Measurements from ENCODE around the gene SCML2. TPM values are rescaled to one million over a fixed set of nuclear protein-coding genes. Genes with fewer than 3 reads are reported as not detected.

Gene SCML2
- total and polyA plus RNA-seq, 2 experiments from 2014 or later, result 20.3 to 21.5 TPM

DNA sequence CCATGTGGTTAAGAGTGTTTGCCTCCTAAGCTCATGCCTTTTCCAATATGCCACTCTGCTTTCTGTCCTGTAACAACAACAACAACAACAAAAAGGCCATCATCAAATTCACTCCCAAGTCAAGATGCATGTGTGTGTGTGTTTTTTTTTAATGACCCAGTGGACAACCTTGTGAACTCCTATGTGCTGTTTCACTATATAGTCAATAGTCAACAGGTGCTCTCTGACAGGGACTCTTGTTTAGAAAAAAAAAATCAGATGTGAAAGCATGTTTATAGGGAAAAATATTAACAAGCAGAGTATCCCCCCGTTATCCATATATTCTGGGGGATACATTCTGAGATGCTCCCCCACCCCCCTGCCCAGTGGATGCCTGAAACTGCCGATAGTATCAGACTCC lies 83.2 kb downstream of the SCML2 start:
- H3K9me3 Mint-ChIP-seq, result peaks cover 18% of the 10 kb centered on the region
- H3K4me3 Mint-ChIP-seq, result no peak overlapping the region
- H3K4me2 ChIP-seq, result no peak overlapping the region
- no peak overlapping the region for H2AFZ ChIP-seq
- peaks cover 22% of the 10 kb centered on the region for H3K36me3 Mint-ChIP-seq (ENCODE audit: low read depth)
- H3K9me2 ChIP-seq (ENCODE audit: insufficient read depth), result no peaks in the 10 kb centered on the region
- TF ChIP-seq, protein P1, sequence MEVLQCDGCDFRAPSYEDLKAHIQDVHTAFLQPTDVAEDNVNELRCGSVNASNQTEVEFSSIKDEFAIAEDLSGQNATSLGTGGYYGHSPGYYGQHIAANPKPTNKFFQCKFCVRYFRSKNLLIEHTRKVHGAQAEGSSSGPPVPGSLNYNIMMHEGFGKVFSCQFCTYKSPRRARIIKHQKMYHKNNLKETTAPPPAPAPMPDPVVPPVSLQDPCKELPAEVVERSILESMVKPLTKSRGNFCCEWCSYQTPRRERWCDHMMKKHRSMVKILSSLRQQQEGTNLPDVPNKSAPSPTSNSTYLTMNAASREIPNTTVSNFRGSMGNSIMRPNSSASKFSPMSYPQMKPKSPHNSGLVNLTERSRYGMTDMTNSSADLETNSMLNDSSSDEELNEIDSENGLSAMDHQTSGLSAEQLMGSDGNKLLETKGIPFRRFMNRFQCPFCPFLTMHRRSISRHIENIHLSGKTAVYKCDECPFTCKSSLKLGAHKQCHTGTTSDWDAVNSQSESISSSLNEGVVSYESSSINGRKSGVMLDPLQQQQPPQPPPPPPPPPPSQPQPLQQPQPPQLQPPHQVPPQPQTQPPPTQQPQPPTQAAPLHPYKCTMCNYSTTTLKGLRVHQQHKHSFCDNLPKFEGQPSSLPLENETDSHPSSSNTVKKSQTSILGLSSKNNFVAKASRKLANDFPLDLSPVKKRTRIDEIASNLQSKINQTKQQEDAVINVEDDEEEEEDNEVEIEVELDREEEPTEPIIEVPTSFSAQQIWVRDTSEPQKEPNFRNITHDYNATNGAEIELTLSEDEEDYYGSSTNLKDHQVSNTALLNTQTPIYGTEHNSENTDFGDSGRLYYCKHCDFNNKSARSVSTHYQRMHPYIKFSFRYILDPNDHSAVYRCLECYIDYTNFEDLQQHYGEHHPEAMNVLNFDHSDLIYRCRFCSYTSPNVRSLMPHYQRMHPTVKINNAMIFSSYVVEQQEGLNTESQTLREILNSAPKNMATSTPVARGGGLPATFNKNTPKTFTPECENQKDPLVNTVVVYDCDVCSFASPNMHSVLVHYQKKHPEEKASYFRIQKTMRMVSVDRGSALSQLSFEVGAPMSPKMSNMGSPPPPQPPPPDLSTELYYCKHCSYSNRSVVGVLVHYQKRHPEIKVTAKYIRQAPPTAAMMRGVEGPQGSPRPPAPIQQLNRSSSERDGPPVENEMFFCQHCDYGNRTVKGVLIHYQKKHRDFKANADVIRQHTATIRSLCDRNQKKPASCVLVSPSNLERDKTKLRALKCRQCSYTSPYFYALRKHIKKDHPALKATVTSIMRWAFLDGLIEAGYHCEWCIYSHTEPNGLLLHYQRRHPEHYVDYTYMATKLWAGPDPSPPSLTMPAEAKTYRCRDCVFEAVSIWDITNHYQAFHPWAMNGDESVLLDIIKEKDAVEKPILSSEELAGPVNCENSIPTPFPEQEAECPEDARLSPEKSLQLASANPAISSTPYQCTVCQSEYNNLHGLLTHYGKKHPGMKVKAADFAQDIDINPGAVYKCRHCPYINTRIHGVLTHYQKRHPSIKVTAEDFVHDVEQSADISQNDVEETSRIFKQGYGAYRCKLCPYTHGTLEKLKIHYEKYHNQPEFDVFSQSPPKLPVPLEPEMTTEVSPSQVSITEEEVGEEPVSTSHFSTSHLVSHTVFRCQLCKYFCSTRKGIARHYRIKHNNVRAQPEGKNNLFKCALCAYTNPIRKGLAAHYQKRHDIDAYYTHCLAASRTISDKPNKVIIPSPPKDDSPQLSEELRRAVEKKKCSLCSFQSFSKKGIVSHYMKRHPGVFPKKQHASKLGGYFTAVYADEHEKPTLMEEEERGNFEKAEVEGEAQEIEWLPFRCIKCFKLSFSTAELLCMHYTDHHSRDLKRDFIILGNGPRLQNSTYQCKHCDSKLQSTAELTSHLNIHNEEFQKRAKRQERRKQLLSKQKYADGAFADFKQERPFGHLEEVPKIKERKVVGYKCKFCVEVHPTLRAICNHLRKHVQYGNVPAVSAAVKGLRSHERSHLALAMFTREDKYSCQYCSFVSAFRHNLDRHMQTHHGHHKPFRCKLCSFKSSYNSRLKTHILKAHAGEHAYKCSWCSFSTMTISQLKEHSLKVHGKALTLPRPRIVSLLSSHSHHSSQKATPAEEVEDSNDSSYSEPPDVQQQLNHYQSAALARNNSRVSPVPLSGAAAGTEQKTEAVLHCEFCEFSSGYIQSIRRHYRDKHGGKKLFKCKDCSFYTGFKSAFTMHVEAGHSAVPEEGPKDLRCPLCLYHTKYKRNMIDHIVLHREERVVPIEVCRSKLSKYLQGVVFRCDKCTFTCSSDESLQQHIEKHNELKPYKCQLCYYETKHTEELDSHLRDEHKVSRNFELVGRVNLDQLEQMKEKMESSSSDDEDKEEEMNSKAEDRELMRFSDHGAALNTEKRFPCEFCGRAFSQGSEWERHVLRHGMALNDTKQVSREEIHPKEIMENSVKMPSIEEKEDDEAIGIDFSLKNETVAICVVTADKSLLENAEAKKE (CRISPR knock-in tag; IDR thresholded peaks at IDR 0.05), result no peak
- TF ChIP-seq POLR2AphosphoS5 (IDR thresholded peaks at IDR 0.05; ENCODE audit: low read depth) (no peak), ZNF114 (CRISPR knock-in tag; IDR thresholded peaks at IDR 0.05) (no peak), CREB1 (CRISPR knock-in tag; IDR thresholded peaks at IDR 0.05; ENCODE audit: low read depth) (no peak), REST (IDR thresholded peaks at IDR 0.05; ENCODE audit: unreplicated experiment) (no peak), JUNB (IDR thresholded peaks at IDR 0.05; ENCODE audit: unreplicated experiment) (no peak), NANOG (IDR thresholded peaks at IDR 0.05; ENCODE audit: borderline replicate concordance) (no peak), EZH2 (IDR thresholded peaks at IDR 0.05; ENCODE audit: low read depth, unreplicated experiment) (no peak), STAT1 (IDR thresholded peaks at IDR 0.05; ENCODE audit: unreplicated experiment) (no peak), EZH2phosphoT487 (IDR thresholded peaks at IDR 0.05; ENCODE audit: unreplicated experiment) (no peak), CTCF (conservative IDR thresholded peaks at IDR 0.05; ENCODE audit: low read depth in 2 of 2) (no peak)
- TF ChIP-seq, protein P2, sequence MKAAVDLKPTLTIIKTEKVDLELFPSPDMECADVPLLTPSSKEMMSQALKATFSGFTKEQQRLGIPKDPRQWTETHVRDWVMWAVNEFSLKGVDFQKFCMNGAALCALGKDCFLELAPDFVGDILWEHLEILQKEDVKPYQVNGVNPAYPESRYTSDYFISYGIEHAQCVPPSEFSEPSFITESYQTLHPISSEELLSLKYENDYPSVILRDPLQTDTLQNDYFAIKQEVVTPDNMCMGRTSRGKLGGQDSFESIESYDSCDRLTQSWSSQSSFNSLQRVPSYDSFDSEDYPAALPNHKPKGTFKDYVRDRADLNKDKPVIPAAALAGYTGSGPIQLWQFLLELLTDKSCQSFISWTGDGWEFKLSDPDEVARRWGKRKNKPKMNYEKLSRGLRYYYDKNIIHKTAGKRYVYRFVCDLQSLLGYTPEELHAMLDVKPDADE (IDR thresholded peaks at IDR 0.05), result no peak
- peaks cover 7% of the 10 kb centered on the region; the same call in 1 of the 3 replicates for H3K4me1 Mint-ChIP-seq
- H3K4me3 ChIP-seq, result no peak overlapping the region
- no peak for DNase-seq (ENCODE audit: low spot score)
- no peaks in the 10 kb centered on the region for H3K79me2 ChIP-seq (replicated peaks; ENCODE audit: insufficient read depth)
- no peaks in the 10 kb centered on the region for H3F3A ChIP-seq (replicated peaks; ENCODE audit: low read depth)
- no peak overlapping the region for H3K27ac ChIP-seq (ENCODE audit: low read depth)
- ATAC-seq, result no peak
- H3K27me3 Mint-ChIP-seq (ENCODE audit: insufficient read depth, low read depth, poor library complexity), result peaks cover 2% of the 10 kb centered on the region
- H3K36me3 ChIP-seq (ENCODE audit: insufficient read depth), result no peaks in the 10 kb centered on the region
- H4K20me1 ChIP-seq (replicated peaks; ENCODE audit: insufficient read depth), result no peaks in the 10 kb centered on the region
- no peaks in the 10 kb centered on the region for H3K4me1 ChIP-seq (ENCODE audit: insufficient read depth)
- H3K27ac Mint-ChIP-seq, result no peak overlapping the region
- H3K27me3 ChIP-seq (ENCODE audit: insufficient read depth), result no peaks in the 10 kb centered on the region
